ENCODE data around the gene SLC35D2.

- TF ChIP-seq POLR2A (IDR thresholded peaks at IDR 0.05): no peak
- no peak for TF ChIP-seq CTCF (IDR thresholded peaks at IDR 0.05)
These were observed 60.3 kb downstream of the SLC35D2 start for GRCh38 chr9:96323169-96323568.
